ENCODE measurements around the gene EIF3D. TPM values are rescaled to one million over a fixed set of nuclear protein-coding genes. Genes with fewer than 3 reads are reported as not detected.

The EIF3D gene
- total RNA-seq, 1 experiment from 2014 or later: 237 TPM

DNA sequence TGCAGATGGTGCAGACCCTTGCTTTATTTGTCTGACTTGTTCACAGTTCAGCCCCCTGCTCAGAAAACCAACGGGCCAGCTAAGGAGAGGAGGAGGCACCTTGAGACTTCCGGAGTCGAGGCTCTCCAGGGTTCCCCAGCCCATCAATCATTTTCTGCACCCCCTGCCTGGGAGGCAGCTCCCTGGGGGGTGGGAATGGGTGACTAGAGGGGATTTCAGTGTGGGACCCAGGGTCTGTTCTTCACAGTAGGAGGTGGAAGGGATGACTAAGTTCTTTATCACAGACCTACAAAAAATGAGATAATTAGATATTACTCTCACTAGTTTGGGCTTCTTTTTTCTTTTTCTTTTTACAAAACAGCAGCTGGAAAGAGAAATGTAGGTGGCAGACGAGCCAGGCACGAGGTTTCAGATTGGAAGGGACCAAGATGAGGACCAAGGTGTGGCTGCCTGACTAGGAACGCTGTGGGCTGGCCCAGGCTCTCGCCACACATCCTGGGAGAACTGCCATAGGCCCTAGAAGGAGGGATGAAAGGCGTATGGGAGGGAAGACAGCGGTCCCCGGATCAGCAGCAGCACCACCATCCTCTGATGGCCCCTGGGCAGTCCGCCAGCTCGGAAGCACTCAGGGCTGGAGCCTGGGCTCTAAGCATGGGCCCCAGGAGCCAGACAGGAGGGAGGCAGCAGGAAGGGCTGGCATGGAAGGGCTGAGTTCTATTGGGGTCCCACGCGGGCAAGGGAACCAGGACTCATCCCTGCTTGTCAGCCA is 61.7 kb downstream of the EIF3D start:
- TF ChIP-seq RORB (CRISPR knock-in tag; IDR thresholded peaks at IDR 0.05): no peak
- Mint-ChIP-seq H3K27me3 (ENCODE audit: low read depth) (no peaks in the 10 kb centered on the region), H3K4me3 (no peak overlapping the region), H3K36me3 (peaks cover 3% of the 10 kb centered on the region; the same call in 1 of the 2 replicates), H3K4me1 (peaks cover 6% of the 10 kb centered on the region), H3K27ac (no peak overlapping the region), H3K9me3 (no peaks in the 10 kb centered on the region)
- CTCF ChIA-PET: no interaction called here
- POLR2A ChIA-PET: no interaction called here
- ATAC-seq: no peak
- DNase-seq (ENCODE audit: low spot score): no peak

DNA sequence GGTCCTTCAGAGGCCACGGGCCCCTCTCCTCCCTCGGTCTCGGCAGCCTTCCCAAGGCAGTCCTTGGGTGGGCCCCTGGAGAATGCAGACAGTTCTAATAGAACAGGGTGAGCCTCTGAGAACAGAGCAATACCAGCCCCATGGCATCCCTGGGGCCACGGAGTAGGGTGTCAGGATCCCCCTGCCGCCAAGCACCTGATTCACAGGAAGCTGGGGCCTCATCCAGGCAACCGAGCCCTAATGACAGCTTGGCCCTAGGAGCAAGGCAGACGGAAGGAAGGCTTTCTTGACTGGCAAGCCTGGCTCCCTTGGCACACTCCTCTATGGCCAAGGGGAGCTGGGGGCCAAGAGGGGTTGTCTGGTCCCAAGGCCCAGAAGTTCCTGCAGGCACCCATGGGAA is 62.7 kb downstream of the EIF3D start:
- DNase-seq (ENCODE audit: low spot score) (no peak), ATAC-seq (no peak)
- Mint-ChIP-seq H3K4me1 (peaks cover 15% of the 10 kb centered on the region), H3K9me3 (no peaks in the 10 kb centered on the region), H3K27ac (no peak overlapping the region), H3K4me3 (no peak overlapping the region), H3K27me3 (ENCODE audit: low read depth) (no peaks in the 10 kb centered on the region), H3K36me3 (no peaks in the 10 kb centered on the region)
- TF ChIP-seq KAT7 (CRISPR knock-in tag; IDR thresholded peaks at IDR 0.05; ENCODE audit: borderline replicate concordance) (no peak), GABPB1 (CRISPR knock-in tag; IDR thresholded peaks at IDR 0.05) (no peak), ZNF423 (CRISPR knock-in tag; IDR thresholded peaks at IDR 0.05) (no peak), ELF4 (CRISPR knock-in tag; IDR thresholded peaks at IDR 0.05; ENCODE audit: low read depth) (no peak), JAZF1 (CRISPR knock-in tag; IDR thresholded peaks at IDR 0.05) (no peak), ZNF396 (CRISPR knock-in tag; IDR thresholded peaks at IDR 0.05; ENCODE audit: borderline replicate concordance) (no peak), EMX1 (CRISPR knock-in tag; IDR thresholded peaks at IDR 0.05) (no peak), ZBTB21 (CRISPR knock-in tag; IDR thresholded peaks at IDR 0.05; ENCODE audit: borderline replicate concordance) (no peak), TP53 (CRISPR knock-in tag; IDR thresholded peaks at IDR 0.05) (no peak), CREM (CRISPR knock-in tag; IDR thresholded peaks at IDR 0.05) (no peak)
- TF ChIP-seq, protein P1, sequence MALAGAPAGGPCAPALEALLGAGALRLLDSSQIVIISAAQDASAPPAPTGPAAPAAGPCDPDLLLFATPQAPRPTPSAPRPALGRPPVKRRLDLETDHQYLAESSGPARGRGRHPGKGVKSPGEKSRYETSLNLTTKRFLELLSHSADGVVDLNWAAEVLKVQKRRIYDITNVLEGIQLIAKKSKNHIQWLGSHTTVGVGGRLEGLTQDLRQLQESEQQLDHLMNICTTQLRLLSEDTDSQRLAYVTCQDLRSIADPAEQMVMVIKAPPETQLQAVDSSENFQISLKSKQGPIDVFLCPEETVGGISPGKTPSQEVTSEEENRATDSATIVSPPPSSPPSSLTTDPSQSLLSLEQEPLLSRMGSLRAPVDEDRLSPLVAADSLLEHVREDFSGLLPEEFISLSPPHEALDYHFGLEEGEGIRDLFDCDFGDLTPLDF (CRISPR knock-in tag; IDR thresholded peaks at IDR 0.05): no peak
- TF ChIP-seq, protein P2, sequence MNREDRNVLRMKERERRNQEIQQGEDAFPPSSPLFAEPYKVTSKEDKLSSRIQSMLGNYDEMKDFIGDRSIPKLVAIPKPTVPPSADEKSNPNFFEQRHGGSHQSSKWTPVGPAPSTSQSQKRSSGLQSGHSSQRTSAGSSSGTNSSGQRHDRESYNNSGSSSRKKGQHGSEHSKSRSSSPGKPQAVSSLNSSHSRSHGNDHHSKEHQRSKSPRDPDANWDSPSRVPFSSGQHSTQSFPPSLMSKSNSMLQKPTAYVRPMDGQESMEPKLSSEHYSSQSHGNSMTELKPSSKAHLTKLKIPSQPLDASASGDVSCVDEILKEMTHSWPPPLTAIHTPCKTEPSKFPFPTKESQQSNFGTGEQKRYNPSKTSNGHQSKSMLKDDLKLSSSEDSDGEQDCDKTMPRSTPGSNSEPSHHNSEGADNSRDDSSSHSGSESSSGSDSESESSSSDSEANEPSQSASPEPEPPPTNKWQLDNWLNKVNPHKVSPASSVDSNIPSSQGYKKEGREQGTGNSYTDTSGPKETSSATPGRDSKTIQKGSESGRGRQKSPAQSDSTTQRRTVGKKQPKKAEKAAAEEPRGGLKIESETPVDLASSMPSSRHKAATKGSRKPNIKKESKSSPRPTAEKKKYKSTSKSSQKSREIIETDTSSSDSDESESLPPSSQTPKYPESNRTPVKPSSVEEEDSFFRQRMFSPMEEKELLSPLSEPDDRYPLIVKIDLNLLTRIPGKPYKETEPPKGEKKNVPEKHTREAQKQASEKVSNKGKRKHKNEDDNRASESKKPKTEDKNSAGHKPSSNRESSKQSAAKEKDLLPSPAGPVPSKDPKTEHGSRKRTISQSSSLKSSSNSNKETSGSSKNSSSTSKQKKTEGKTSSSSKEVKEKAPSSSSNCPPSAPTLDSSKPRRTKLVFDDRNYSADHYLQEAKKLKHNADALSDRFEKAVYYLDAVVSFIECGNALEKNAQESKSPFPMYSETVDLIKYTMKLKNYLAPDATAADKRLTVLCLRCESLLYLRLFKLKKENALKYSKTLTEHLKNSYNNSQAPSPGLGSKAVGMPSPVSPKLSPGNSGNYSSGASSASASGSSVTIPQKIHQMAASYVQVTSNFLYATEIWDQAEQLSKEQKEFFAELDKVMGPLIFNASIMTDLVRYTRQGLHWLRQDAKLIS (CRISPR knock-in tag; IDR thresholded peaks at IDR 0.05; ENCODE audit: borderline replicate concordance): no peak
- TF ChIP-seq, protein P3, sequence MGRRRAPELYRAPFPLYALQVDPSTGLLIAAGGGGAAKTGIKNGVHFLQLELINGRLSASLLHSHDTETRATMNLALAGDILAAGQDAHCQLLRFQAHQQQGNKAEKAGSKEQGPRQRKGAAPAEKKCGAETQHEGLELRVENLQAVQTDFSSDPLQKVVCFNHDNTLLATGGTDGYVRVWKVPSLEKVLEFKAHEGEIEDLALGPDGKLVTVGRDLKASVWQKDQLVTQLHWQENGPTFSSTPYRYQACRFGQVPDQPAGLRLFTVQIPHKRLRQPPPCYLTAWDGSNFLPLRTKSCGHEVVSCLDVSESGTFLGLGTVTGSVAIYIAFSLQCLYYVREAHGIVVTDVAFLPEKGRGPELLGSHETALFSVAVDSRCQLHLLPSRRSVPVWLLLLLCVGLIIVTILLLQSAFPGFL (CRISPR knock-in tag; IDR thresholded peaks at IDR 0.05; ENCODE audit: borderline replicate concordance): no peak
- CTCF ChIA-PET: interaction anchor here (1.2 kb wide), 1 partner anchor 20 kb away, joined by 5 read pairs; no protein-coding TSS in a partner anchor
- POLR2A ChIA-PET: no interaction called here

DNA sequence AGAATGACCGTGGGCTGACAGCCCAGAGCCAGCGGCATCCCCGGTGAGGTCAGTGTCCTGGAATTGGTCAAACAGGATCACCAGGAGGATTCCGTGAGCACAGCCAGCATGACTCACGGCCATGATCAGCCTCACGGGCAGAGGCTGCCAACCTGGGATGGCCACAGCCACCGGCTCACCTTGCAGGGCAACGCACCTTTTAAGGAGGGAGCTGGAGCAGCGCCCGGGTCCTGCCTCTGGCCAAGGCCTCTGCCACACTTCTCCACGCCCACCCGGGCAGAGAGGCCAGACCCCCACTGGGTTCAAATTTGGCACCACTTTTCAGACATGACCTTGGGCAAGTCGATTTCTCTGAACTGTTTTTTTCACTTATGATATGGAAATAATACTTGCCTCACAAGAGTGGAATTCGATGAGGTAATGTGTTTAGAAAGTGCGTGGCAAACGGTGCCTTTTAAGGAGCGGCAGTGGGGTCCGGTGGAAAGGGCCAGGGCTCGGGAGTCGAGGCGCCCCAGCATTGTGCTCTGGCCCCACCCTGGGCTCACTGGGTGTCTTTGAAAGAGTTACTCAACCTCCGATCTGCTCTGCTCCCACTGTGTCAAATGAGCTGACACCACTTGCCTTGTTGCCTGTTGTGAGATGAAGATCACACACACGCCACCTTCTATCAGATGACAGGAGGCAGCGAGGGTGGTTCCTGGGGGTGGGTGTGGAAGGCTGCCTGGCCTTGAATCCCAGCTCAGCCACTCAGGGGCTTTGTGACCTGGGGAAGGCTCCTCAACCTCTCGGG is 63.5 kb downstream of the EIF3D start:
- Mint-ChIP-seq H3K4me1 (peaks cover 21% of the 10 kb centered on the region), H3K27me3 (ENCODE audit: low read depth) (no peaks in the 10 kb centered on the region; the same call in none of the 2 replicates), H3K36me3 (no peaks in the 10 kb centered on the region), H3K27ac (peak overlapping the region; percentile 70), H3K4me3 (no peak overlapping the region), H3K9me3 (no peaks in the 10 kb centered on the region)
- no peak for DNase-seq (ENCODE audit: low spot score)
- POLR2A ChIA-PET: no interaction called here
- no peak for ATAC-seq
- CTCF ChIA-PET: interaction anchor here (1.2 kb wide), 1 partner anchor 21 kb away, joined by 5 read pairs; no protein-coding TSS in a partner anchor
- TF ChIP-seq ZNF232 (CRISPR knock-in tag; IDR thresholded peaks at IDR 0.05) (no peak), TCF7 (CRISPR knock-in tag; IDR thresholded peaks at IDR 0.05; ENCODE audit: low read depth) (no peak), MYBL2 (CRISPR knock-in tag; IDR thresholded peaks at IDR 0.05) (no peak), FOXJ3 (CRISPR knock-in tag; IDR thresholded peaks at IDR 0.05; ENCODE audit: borderline replicate concordance) (no peak), ZNF121 (CRISPR knock-in tag; IDR thresholded peaks at IDR 0.05) (no peak), CREM (CRISPR knock-in tag; IDR thresholded peaks at IDR 0.05) (no peak)
- TF ChIP-seq, protein P4, sequence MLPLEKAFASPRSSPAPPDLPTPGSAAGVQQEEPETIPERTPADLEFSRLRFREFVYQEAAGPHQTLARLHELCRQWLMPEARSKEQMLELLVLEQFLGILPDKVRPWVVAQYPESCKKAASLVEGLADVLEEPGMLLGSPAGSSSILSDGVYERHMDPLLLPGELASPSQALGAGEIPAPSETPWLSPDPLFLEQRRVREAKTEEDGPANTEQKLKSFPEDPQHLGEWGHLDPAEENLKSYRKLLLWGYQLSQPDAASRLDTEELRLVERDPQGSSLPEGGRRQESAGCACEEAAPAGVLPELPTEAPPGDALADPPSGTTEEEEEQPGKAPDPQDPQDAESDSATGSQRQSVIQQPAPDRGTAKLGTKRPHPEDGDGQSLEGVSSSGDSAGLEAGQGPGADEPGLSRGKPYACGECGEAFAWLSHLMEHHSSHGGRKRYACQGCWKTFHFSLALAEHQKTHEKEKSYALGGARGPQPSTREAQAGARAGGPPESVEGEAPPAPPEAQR (CRISPR knock-in tag; IDR thresholded peaks at IDR 0.05): no peak
- TF ChIP-seq, protein P5, sequence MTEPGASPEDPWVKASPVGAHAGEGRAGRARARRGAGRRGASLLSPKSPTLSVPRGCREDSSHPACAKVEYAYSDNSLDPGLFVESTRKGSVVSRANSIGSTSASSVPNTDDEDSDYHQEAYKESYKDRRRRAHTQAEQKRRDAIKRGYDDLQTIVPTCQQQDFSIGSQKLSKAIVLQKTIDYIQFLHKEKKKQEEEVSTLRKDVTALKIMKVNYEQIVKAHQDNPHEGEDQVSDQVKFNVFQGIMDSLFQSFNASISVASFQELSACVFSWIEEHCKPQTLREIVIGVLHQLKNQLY (CRISPR knock-in tag; IDR thresholded peaks at IDR 0.05): no peak
- TF ChIP-seq, protein P6, sequence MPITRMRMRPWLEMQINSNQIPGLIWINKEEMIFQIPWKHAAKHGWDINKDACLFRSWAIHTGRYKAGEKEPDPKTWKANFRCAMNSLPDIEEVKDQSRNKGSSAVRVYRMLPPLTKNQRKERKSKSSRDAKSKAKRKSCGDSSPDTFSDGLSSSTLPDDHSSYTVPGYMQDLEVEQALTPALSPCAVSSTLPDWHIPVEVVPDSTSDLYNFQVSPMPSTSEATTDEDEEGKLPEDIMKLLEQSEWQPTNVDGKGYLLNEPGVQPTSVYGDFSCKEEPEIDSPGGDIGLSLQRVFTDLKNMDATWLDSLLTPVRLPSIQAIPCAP (CRISPR knock-in tag; IDR thresholded peaks at IDR 0.05): no peak

Data from WTC11 (cell line).